Calu3 (cell line): ENCODE results near the gene LBHD1. TPM values are rescaled to one million over a fixed set of nuclear protein-coding genes. Genes with fewer than 3 reads are reported as not detected.
A peak's percentile ranks its signal among the peaks of the same experiment; 100 is the strongest.
"Not testable (repeated sequence)": the region's sequence is repeated elsewhere in the genome, so short reads cannot be mapped to it uniquely, and the experiment has no call there.

Experiments
- BruUV-seq: library from RNA; stranded (reverse); fragments of 400-500 nt; replicated peaks from 2 replicates; lab custom pipeline; 2021; lab: Mats Ljungman, UMichigan
- CTCF ChIA-PET: fragments of 300-600 bp; sonication (Branson Sonifier 250); formaldehyde crosslinking; loops from one replicate; lab custom pipeline; 2022; ENCODE audit warnings: antibody characterized with exemption; lab: Charles Lee
- DNase-seq: peaks from one replicate; pipeline ENCODE4 v3.0.0; 2022
- H3K27ac Mint-ChIP-seq: one replicate; pipeline ENCODE4 v1.8.0; 2022; ENCODE audit warnings: mixed read lengths; ENCODE audit not compliant: unreplicated experiment
- H3K27me3 Mint-ChIP-seq: one replicate; pipeline ENCODE4 v1.8.0; 2022; ENCODE audit warnings: mixed read lengths; ENCODE audit not compliant: unreplicated experiment
- H3K36me3 Mint-ChIP-seq: one replicate; pipeline ENCODE4 v1.8.0; 2022; ENCODE audit warnings: mild to moderate bottlenecking, moderate library complexity, mixed read lengths; ENCODE audit not compliant: insufficient read depth, unreplicated experiment
- H3K4me1 Mint-ChIP-seq: one replicate; pipeline ENCODE4 v1.8.0; 2022; ENCODE audit warnings: mild to moderate bottlenecking, low read depth, mixed read lengths; ENCODE audit not compliant: unreplicated experiment
- H3K4me3 Mint-ChIP-seq: one replicate; pipeline ENCODE4 v1.8.0; 2022; ENCODE audit warnings: mild to moderate bottlenecking, low read depth, moderate library complexity, mixed read lengths; ENCODE audit not compliant: unreplicated experiment
- H3K9me3 Mint-ChIP-seq: one replicate; pipeline ENCODE4 v1.8.0; 2022; ENCODE audit warnings: low read depth, mixed read lengths; ENCODE audit not compliant: unreplicated experiment
- intact Hi-C: fragments of 100-400 bp; cut with micrococcal nuclease; formaldehyde crosslinking; loops from one replicate; pipeline ENCODE4 v1.10.0; 2022; ENCODE audit not compliant: unreplicated experiment
- total RNA-seq: library from RNA; stranded (reverse); gene quantifications from 2 replicates; pipeline ENCODE4 v1.2.3, GENCODE V29; 2022
- TF ChIP-seq, protein P1 (sequence below): fragments of 200-600 bp; IDR thresholded peaks from one replicate; pipeline ENCODE4 v1.8.0; 2022; ENCODE audit warnings: antibody characterized with exemption; ENCODE audit not compliant: unreplicated experiment

LBHD1 gene
- total RNA-seq, 1 experiment from 2014 or later = 16.4 TPM

- H3K4me1 Mint-ChIP-seq = peaks cover 13% of the 10 kb centered on the region
- H3K4me3 Mint-ChIP-seq = no peak overlapping the region
- DNase-seq = no peak
- H3K27ac Mint-ChIP-seq = no peak overlapping the region
- H3K36me3 Mint-ChIP-seq = peaks cover 54% of the 10 kb centered on the region
- TF ChIP-seq, protein P1, sequence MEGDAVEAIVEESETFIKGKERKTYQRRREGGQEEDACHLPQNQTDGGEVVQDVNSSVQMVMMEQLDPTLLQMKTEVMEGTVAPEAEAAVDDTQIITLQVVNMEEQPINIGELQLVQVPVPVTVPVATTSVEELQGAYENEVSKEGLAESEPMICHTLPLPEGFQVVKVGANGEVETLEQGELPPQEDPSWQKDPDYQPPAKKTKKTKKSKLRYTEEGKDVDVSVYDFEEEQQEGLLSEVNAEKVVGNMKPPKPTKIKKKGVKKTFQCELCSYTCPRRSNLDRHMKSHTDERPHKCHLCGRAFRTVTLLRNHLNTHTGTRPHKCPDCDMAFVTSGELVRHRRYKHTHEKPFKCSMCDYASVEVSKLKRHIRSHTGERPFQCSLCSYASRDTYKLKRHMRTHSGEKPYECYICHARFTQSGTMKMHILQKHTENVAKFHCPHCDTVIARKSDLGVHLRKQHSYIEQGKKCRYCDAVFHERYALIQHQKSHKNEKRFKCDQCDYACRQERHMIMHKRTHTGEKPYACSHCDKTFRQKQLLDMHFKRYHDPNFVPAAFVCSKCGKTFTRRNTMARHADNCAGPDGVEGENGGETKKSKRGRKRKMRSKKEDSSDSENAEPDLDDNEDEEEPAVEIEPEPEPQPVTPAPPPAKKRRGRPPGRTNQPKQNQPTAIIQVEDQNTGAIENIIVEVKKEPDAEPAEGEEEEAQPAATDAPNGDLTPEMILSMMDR = no peak
- CTCF ChIA-PET = interaction anchor here (0.7 kb wide), 2 partner anchors 8 to 29 kb away, joined by 3 to 6 read pairs; no protein-coding TSS in a partner anchor
- H3K27me3 Mint-ChIP-seq = no peaks in the 10 kb centered on the region
- no peaks in the 10 kb centered on the region for H3K9me3 Mint-ChIP-seq
- BruUV-seq = no TSS peak
- intact Hi-C loops = no loop called here
Measured at GRCh38 chr11:62702246-62702645, 30.2 kb upstream of the LBHD1 start.

GRCh38 chr11:62694455-62695167 lies 22.5 kb upstream of the LBHD1 start:
- peaks cover 46% of the 10 kb centered on the region for H3K36me3 Mint-ChIP-seq
- H3K4me1 Mint-ChIP-seq = no peaks in the 10 kb centered on the region
- DNase-seq = peak; percentile 73
- H3K27ac Mint-ChIP-seq = no peak overlapping the region
- no peaks in the 10 kb centered on the region for H3K27me3 Mint-ChIP-seq
- TF ChIP-seq, protein P1 = peak; percentile 75
- no peak overlapping the region for H3K4me3 Mint-ChIP-seq
- no TSS peak for BruUV-seq
- intact Hi-C loops = no loop called here
- H3K9me3 Mint-ChIP-seq = no peaks in the 10 kb centered on the region
- CTCF ChIA-PET = interaction anchor here (0.6 to 1.2 kb wide), 5 partner anchors 7 to 348 kb away, joined by 3 to 4 read pairs (median 3); partner anchors contain the start of genes CSKMT, LBHD1 and UQCC3

DNA sequence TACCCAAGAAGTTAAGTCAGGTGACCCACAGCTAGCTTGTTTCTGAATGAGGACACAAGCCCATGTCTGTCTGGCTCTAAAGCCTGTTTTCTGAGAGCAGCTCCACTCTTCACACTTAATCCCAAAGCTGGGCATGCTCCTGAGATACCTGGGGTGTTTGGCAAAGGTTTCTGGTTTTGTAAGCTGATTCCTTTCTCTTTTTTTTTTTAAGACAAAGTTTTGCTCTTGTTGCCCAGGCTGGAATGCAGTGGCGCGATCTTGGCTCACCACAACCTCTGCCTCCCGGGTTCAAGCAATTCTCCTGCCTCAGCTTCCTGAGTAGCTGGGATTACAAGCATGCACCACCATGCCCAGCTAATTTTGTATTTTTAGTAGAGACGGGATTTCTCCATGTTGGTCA lies 21.6 kb upstream of the LBHD1 start:
- BruUV-seq, H3K27ac Mint-ChIP-seq, H3K27me3 Mint-ChIP-seq, DNase-seq, H3K4me3 Mint-ChIP-seq, H3K4me1 Mint-ChIP-seq, H3K9me3 Mint-ChIP-seq, intact Hi-C loops: not testable (repeated sequence)
- CTCF ChIA-PET = interaction anchor here (0.6 to 1.1 kb wide), 5 partner anchors 8 to 69 kb away, joined by 3 to 4 read pairs (median 4); partner anchors contain the start of genes LBHD1 and UQCC3
- peaks cover 46% of the 10 kb centered on the region for H3K36me3 Mint-ChIP-seq

DNA sequence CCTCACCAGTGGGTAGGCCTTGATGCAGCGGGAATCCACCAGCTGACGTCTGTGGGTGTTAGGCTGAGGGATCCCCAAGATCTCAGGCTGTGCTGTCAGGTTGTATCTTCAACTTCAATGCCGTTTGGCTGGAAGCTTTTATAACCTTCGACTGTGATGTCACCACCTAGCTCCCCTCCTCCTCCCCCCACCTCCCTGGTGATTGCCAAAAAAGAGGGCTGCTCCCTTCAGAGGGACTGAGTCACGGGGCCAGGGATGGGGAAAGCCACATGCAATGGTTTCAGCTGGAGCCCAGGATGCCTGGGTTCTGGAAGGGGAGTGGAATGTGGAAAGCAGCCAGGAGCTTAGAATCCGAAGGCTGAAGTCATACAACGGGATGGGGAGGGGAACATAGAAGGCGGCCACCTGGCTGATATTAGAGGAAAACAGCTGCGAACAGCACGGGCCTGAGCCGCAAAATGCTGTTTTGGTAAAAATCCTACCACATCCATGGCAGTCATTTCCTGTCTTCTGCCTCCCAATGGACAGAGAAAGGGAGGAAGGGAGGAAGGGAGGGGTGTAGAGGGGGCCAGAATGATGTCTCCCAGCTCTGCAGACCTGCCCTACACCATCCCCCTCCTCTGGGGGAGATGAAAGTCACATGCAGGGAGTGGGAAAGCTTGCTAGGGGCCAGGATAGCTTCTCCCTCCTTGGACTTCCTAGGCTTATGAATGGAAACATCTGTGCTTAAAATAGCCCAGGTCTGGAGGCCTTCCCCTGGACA lies 17.5 kb upstream of the LBHD1 start, which contains the start of gene LRRN4CL:
LRRN4CL (minus strand) TSS at position 110 of the 763 bp plus-strand sequence. CDS start 1,022 bp downstream, outside the sequence.
- H3K27me3 Mint-ChIP-seq = no peaks in the 10 kb centered on the region
- CTCF ChIA-PET = interaction anchor here (0.5 to 1.4 kb wide), 3 partner anchors 8 to 40 kb away, joined by 3 read pairs; no protein-coding TSS in a partner anchor
- intact Hi-C loops = no loop called here
- peaks cover 18% of the 10 kb centered on the region for H3K36me3 Mint-ChIP-seq
- no peak within 1 kb of the TSS for H3K4me3 Mint-ChIP-seq
- no peak for DNase-seq
- TF ChIP-seq, protein P1 = no peak
- H3K4me1 Mint-ChIP-seq = no peaks in the 10 kb centered on the region
- no peaks in the 10 kb centered on the region for H3K9me3 Mint-ChIP-seq
- no TSS peak for BruUV-seq
- no peak within 1 kb of the TSS for H3K27ac Mint-ChIP-seq
